Measurements from ENCODE around the gene TRIM8.

DNA sequence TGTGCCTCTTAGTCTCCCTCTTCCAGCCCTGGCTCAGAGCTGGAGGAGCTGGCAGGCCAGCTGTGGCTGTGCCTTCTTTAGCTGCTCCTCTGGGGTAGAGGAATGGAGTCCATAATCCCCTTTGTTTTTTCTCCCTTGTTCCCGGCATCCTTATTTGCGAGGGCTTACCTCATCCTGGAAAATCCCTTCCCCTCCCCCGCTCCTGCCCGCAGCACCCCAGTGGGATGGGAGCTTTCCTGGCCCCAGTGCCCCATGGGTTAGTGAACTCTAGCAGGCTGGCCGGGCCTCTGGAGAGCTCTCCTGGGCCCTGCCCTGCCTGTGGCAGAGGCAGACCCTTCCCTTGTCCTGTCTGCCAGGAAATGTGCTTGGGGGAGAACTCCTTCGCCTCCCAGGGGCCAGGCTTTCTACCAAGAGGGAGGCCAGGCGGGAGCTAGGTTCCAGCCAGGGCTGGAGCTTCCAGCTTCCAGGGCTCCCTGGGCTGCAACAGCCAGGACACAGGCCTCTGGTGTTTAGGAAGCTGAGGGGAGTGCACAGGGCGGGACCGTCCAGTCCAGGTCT is 16.5 kb upstream of the TRIM8 start:
- TF ChIP-seq, protein P1, sequence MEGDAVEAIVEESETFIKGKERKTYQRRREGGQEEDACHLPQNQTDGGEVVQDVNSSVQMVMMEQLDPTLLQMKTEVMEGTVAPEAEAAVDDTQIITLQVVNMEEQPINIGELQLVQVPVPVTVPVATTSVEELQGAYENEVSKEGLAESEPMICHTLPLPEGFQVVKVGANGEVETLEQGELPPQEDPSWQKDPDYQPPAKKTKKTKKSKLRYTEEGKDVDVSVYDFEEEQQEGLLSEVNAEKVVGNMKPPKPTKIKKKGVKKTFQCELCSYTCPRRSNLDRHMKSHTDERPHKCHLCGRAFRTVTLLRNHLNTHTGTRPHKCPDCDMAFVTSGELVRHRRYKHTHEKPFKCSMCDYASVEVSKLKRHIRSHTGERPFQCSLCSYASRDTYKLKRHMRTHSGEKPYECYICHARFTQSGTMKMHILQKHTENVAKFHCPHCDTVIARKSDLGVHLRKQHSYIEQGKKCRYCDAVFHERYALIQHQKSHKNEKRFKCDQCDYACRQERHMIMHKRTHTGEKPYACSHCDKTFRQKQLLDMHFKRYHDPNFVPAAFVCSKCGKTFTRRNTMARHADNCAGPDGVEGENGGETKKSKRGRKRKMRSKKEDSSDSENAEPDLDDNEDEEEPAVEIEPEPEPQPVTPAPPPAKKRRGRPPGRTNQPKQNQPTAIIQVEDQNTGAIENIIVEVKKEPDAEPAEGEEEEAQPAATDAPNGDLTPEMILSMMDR (IDR thresholded peaks at IDR 0.05; ENCODE audit: low read length): no peak
- no peak for TF ChIP-seq EZH2 (IDR thresholded peaks at IDR 0.05; ENCODE audit: borderline replicate concordance, low read length)
